Astrocyte (in vitro differentiated cells and primary cell): ENCODE results near the gene TIGD2.

Experiments
- CTCF ChIP-seq: IDR thresholded peaks from 2 replicates; pipeline ENCODE4 v1.5.1; 2011; ENCODE audit warnings: low read depth, mild to moderate bottlenecking, inconsistent platforms, low read length, moderate library complexity; ENCODE audit not compliant: insufficient read depth
- EZH2 ChIP-seq: IDR thresholded peaks from 2 replicates; pipeline ENCODE4 v1.6.1; 2012; ENCODE audit warnings: mild to moderate bottlenecking, low read length, inconsistent platforms; ENCODE audit not compliant: insufficient read depth

- TF ChIP-seq CTCF: no peak
- TF ChIP-seq EZH2: no peak
Measured at GRCh38 chr4:89136525-89136924, 25.2 kb downstream of the TIGD2 start.
